Frontal cortex (tissue), 4 donors: ENCODE results near the gene HPCAL1. TPM values are rescaled to one million over a fixed set of nuclear protein-coding genes. Genes with fewer than 3 reads are reported as not detected.

Experiments used
- DNase-seq, 2 donors: peaks; one replicate each; pipeline ENCODE4 v3.0.0; 2012; ENCODE audit warnings: low spot score in 2 of 2
- FAIRE-seq: peaks from 2 replicates; lab custom pipeline; 2012; peaks lifted over from hg19 to GRCh38; lab: Jason Lieb, UNC
- total RNA-seq: library from RNA; depleted of rRNA; stranded (reverse); fragments of >200 nt; gene quantifications from one replicate; pipeline ENCODE4 v1.2.3, GENCODE V29; 2014
- donor health status: control.
- donor health status: control.
- donor health status: control.

Gene HPCAL1
- total RNA-seq, 1 donor from 2014 or later = 26.5 TPM

DNA sequence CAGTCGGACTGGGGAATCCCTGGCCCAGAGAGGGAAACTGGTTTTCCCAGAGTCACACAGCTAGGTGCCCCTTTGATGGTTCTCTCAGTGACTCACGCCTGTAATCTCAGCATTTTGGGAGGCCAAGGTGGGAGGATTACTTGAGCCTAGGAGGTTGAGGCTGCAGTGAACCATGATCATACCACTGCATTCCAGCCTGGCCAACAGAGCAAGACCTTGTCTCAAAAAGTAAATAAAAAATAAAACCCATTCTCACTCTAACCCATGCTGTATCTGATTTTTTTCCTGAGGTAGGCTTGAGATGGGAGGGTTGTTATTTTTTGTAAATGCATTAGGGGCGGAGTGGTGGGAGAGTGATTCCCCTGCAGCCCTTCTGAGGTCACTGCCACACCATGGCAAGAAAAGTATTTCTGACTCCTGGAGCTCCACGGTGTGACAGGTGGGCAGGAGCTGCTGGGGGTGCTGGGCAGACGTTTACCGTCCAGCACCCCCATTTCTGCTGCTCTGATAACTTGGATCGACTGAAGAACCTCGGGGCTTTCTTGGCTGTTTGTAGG lies 60.3 kb downstream of the HPCAL1 start:
- FAIRE-seq (no peak), DNase-seq (no peak)

DNA sequence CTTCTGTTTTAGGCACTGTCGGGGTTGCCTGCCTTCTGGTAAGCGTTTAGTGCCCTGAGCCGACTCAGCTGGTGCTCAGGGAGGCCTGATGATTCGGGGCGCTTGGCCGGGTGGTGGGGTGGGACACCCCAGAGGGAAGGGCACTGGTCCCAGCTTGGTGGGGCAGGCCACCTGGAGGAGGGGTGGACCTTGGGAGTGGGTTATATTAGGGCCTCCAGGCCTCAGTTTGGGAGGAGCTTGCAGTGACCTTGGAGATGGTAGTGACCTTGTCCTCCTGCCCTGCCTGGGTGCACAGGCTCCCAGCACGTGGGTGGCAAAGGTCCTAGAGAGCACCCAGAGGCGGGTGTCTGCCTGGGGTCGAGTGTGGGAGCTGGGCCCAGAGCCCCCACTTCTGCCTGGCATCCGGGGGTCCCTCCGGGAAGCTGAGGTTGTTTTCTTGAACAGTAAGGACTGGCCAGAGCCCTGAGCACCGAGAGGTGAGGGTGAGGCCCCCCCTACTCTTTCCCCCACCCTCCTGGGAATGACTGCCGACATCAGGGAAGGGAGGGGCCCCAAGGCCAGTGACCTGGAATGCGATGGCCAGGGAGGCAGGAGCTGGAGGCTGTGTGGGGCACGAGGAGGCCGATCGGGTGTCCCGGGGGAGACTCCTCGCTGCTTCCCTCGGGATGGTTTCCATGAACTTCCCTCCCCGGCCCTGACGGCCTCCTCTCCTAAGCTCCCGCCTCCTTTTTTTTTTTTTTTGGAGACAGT lies 61.3 kb downstream of the HPCAL1 start:
- FAIRE-seq (no peak), DNase-seq (no peak)

DNA sequence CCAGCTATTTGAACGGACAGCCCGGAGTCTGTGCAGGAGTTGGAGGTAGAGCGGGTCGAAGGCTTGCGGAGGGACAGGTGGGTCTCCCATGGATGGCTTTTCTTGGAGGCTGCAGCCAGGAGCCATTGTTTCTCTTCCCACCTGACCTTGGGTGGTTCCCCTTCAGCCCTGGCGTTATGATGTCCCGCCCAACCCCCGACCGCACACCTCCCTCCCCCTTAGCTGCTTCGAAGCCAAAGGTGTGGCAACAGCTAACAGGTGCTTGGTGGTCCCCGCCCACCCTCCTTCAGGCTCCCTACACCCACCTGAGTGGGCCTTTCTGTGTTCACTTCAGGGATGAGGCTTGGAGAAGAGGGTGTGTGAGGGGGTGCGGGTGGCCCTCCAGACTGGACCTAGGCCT lies 62.7 kb downstream of the HPCAL1 start:
- FAIRE-seq = no peak
- DNase-seq = no peak

DNA sequence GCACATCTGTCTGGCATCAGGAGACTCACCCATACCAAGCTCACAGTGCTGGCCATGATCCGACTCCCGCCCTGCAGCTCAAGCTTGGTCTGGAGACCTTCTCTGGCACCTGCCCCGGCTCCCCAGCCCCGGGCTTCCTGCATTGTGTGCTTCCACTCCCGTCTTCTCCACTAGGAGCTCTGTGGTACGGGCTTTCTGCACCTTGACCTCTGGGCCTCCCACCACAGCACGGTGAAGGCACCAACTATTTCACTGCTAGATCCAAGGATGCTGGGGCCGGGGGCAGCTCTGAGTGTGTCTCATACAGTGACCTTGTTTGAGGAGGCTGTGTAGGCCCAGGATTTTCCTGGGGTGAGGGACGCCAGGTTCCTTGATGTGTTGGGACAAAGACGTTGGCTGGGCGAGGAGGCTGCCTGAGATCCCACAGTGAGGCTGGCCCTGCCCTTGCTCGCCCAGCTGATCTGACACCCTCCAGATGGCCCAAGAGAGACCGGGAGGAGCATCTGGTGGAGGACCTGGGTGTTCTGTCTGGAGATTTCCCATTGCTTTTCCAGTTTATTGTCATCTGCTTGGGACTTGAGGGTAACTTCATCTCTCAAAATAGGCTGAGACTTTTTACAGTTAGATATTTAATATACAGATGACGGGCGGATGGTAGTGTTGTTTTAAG lies 64.0 kb downstream of the HPCAL1 start:
- DNase-seq (no peak), FAIRE-seq (no peak)

DNA sequence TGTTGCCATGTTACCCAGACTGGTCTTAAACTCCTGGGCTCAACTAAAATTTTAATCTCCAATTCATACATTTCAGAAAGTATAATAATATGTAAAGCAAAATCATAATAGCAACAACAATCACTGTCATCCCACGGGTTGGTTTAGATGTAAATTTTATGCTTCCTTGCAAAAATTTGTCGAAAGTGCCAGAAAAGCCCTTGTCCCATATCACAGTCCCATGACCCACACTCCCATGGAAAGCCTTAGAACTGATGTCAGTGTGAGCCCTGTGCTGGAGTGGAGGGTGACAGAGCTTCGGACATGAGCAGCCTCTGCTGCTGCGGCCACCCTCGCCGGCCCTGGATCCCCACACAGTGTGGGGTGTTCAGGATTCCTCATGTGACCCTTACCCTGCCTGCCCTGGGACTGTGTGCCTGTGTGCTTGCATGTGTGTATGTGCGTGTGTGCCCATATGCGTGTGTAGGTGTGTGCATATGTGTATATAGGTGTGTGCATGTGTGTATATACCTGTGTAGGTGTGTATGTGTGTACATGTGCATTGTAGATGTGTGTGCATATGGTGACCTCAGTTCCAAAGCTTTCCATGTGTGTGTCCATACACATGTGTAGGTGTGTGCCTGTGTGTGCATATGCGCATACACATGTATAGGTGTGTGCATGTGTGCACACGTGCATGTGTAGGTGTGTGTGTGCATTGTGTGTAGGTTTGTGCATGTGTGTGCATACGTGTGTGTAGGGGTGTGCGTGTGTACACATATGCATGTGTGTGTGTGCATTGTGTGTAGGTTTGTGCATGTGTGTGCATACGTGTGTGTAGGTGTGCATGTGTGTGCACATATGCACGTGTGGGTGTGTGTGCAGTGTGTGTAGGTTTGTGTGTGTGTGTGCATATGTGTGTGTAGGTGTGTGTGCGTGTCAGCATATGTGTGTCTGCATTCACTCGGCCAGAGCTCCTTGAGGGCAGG lies 65.1 kb downstream of the HPCAL1 start:
- DNase-seq (no peak), FAIRE-seq (no peak)

DNA sequence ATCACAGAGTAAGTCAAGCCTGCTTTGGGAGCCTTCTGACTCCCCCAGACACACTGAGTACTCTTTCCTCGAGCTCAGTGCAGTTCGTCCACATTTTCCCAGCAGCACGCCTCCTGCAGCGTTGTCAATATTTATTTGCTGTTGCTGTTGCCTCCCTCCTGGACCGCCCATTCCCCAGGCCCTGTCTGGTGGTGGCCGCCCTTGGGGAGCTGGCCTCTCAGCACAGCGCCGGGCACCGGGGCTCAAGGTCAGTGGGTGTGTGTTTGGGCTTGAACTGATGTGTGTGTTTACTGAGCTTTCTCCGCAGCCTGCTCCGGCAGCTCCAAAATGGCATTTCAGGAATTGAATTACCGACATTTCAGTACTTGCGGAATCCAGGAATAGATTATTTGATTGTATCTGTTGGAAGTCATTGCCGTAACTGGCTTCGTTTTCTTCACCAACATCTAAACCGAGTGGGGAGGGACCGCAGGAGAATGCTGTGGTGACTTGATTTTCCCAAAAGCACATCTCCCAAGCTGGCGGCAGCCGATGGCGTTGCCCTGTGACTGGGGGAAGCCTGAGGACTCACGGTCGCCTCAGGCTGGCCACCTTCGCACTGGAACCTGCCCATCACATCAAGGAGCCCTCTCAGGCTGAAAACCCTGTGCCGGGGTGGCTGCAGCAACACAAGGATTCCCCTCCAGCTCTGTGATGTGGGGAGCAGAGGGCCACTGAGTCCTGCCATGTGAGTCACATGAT lies 66.0 kb downstream of the HPCAL1 start:
- DNase-seq = no peak
- FAIRE-seq = no peak

DNA sequence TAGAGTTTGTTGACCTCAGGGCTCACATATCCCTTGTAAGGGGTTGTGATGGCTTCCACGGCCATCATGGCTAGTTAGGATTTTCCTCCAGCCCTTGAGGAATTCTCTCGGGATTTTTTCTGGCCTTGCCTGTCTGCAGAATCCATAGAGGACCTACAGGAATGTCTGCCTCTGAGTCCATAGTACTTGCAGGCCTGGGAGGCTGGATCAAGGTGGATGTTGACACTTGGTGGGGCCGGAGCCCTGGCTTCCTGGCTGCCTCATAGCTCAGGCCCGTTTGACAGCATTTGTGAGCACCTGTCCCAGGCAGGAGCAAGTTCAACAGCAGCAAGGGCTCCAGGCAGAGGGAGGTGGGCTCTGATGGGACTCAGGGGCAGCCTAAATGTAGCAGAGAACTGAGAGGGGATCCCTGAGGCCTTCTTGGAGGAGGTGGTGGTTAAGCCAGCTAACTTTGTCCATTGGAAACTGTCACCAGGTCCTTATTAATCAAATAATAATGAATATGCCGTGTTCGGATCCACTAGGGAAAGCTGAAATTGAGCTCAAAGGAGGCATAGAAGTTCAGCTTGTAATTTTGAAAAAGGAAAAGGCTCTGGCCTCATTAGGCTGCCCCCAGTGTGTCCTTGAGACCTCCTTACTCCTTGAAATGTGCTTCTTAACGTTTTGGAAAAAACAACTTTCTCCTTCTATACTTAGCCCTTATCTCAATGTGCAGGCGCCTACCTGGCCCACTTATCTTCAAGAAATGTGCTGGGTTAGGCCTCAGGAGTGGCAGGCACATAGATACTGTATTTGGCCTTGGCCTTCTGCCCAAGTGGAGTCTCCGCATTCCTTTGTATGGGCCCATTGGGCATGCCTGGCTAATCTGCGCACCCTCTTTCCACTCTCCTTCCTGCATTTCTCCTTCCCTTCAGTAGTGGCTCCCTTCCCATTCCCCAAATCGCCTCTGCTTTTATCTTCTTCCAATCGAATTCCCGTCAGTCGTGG lies 66.9 kb downstream of the HPCAL1 start:
- FAIRE-seq = no peak
- no peak for DNase-seq

DNA sequence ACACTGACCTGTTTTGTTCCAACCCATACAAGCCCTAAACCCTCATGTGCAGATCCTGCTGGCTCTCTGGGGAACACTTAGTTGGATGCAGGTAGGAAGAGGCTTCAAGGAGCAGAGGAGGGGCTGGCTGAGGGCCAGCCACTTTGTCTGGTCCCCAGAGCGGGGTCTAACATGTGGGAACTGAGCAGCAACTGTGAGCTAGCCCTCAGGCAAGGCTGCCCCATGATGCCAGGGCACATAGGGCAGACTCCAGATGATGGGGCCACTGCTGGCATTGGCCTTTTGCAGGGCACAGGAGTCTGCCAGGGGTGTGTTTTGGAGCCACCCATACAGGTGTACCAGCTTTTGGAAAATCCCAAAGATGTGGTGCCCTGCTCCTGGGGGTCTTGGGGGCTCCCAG lies 67.7 kb downstream of the HPCAL1 start:
- FAIRE-seq = no peak

DNA sequence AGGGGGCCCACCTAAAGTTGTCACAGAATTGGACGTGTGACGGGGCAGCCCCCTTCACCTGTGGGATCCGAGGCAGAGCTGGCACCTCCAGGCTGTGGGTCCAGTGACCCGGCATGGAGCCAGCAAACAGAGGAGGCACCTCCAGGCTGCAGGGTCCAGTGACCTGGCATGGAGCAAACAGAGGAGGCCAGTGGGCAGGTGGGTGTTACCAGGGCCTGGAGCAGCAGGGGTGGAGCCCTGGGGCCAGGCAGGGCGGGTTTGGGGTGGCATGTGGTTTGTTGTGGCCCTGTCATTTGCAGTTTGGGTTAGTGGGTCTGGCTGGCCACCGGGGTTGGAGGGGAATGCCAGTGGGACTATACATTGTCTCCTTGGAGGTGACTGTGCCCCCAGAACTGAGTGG lies 68.2 kb downstream of the HPCAL1 start:
- no peak for DNase-seq
- FAIRE-seq = no peak

More for the DNA sequence above, 67.7 kb downstream of the HPCAL1 start:
- DNase-seq = no peak

DNA sequence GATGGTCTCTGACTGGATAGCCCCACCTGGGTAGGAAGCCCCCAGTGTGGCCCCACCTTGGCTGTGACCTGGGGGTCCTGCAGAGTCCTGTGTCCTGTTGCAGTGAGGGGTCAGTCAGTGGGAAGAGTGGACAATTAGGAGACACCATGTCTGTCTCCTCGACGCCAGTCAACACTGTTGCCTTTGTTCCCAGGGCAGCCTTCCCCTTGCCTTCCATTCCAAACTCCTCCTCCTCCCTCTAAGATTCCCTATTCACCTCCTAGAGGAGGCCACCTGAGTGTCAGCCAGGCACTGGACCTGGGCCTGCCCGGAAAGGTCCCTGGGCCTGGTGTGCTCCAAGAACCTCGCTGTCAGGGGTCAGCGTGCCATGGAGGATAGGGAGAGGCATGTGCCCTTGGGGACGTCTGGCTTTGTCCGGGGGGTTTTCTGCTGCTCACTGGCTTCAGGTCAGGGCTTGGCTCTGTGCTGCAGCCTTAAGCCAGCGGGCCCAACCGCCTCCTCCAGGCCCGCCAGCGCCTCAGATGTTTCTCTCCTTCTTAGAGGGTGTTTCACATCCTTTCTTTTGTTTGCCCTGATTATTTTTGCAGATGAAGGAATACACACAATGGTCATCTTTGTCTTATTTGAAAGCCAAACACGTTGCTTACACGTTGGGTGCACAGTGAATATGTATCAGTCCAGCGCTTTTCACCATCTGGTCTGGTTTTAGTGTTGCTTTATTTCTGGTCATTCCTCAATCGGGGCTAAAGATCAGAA lies 68.9 kb downstream of the HPCAL1 start:
- DNase-seq = peak; percentile 42 to 44
- FAIRE-seq = no peak

DNA sequence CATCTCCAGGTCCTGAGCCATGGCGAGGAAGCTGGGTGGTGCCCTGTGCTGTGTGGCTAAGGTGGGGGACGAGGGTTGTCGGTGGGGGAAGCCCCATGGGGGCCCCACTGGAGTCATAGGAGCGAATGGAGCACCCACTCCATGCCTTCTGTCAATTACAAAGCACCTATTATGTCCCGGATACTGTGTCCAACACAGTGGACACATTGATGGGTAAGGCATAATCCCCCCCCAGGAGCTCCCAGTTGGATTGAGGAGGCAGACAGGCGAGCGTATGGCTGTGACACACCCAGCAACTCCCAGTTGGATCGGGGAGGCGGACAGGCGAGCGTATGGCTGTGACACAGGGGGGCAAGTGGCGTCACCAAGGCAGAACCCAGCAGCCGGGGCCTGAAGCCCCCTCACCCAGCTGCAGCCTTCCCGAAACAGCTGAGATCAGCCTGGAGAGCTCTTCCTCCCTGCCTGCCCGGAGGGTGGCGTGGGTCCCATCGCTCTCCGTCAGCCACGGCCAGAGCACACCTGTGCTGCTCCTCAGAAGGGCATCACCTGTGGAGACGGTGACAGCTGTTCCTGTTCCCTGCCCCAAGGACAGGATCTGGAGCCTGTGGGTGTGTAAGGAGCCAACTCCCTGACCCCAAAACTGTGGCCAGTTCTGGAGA lies 69.6 kb downstream of the HPCAL1 start:
- no peak for FAIRE-seq
- peak in 1 of 2 donors; percentile 49 for DNase-seq

DNA sequence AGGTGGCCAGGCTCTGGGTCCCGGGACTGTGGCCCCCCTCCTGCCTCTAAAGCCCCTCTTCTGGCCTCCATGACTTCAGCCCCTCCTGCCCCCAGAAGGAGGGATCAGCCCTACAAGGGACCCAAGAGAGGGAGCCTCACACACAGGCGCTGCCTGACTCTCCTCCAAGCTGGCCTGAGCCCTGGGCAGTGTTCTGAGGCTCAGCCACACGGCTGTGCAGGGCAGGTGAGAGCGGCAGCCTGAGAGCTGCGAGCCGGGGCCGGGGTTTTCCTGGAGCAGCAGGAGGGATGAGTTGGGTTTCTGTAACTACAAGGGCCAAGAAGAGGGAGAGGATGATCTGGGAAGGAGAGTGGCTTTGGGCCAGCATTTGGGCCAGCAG lies 70.1 kb downstream of the HPCAL1 start:
- FAIRE-seq (no peak), DNase-seq (no peak)

DNA sequence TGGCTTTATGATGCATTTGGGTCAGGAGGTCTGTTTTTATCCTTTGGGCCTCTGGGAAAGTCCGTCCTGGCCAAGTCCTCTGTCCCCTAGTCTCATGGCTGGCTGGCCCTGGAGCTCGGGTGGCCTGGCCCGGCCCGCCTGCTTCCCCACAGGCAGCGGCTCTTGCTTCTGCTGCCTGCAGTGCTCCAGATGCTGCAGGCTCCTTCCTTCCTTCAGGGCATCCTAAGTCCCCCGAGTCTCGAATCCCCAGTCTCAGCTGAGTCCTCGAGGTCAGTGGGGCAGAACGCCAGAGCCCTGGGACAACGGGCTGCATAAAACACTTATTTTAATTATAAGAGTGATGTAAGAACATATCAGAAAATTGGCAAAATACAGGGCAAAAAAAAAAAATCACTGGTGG lies 71.2 kb downstream of the HPCAL1 start:
- no peak for DNase-seq
- FAIRE-seq = no peak

DNA sequence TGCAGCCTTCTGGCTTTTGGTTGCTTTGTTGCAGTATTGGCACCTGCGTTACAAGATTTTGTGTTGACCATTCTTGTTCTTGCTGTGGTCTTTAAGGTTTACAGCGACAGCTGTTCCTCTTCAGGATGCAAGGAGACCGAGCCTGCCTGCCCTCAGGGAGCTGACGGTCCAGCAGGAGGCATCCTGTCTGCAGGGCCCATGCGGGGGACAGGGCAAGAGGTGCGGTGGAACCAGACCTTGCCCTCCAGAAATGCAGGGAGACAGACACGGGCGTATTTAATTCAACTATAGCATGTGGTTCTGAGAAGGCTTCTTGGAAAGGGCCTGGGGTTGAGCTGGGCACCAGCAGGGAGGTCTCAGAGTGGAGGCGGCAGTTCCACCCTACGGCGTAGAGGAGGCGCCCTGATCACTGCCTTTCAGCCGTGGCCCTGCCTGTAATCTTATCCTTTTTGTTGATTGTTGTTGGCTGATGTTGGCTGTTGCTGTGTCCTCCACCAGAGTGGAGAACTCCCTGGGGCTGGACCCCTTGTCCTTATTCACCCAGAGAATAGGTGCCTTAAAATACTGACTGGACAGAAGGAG lies 71.7 kb downstream of the HPCAL1 start:
- FAIRE-seq (no peak), DNase-seq (no peak)

DNA sequence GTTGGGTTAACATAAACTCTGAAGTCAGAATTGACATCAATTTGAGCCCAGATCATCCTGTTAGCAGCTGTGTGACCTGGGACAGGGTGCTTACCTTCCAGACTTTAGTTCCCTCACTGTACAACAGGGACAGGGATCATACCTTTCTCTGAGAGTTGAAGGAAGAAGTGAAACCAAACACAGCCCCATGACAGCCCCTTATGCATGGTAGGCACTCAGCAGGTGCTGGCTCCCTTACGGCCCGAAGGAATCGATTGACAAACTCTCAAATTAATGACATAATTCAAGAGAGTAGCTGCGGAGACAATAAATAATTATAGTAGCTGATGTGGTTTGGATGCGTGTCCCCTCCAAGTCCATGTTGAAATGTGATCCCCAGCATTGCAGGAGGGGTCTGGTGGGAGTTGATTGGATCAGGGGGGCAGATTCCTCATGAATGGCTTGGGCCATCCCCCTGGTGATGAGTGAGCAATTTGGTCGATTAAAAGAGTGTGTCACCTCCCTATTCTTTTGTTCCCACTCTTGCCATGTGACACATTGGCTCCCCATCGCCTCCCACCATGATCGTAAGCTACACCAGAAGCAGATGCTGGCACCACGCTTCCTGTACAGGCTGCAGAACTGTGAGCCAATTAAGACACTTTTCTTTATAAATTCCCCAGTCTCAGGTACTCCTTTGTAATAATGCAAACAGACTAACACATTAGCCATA lies 73.0 kb downstream of the HPCAL1 start:
- FAIRE-seq = no peak
- no peak for DNase-seq

DNA sequence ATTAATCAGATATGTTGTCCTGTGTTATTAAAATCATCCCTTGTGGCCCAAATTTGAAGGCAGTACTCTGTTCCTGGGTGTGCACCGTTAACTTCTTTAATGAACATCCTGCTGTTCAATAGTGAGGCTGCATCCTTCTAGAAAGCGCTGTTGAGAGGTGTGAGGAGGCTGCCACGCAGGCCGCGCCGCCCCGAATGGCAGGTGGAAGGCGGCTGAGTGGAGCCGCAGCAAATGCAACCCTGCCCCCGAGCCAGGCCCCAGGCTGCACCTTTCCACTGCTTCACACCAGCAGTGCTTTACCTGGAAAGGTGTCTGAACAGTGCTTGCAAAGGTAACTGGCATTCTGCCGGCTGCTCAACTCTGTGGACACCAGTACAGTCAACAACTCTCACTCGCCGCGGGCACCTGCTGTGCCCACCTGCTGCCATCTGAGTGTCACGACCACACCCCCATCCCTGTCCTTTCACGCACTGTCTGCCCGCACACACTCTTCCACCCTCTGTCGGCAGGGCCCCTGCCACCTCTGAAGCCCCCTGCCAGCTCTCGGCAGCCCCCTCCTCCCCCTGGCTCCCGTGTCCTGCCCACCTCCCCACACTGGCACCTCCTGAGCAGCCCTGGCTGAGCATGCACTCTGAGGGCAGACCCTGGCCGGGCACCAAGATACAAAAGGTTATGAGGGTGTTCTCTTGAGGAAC lies 74.5 kb downstream of the HPCAL1 start:
- FAIRE-seq (no peak), DNase-seq (no peak)
